Measurements from ENCODE around the gene GSN.

GSN gene

DNA sequence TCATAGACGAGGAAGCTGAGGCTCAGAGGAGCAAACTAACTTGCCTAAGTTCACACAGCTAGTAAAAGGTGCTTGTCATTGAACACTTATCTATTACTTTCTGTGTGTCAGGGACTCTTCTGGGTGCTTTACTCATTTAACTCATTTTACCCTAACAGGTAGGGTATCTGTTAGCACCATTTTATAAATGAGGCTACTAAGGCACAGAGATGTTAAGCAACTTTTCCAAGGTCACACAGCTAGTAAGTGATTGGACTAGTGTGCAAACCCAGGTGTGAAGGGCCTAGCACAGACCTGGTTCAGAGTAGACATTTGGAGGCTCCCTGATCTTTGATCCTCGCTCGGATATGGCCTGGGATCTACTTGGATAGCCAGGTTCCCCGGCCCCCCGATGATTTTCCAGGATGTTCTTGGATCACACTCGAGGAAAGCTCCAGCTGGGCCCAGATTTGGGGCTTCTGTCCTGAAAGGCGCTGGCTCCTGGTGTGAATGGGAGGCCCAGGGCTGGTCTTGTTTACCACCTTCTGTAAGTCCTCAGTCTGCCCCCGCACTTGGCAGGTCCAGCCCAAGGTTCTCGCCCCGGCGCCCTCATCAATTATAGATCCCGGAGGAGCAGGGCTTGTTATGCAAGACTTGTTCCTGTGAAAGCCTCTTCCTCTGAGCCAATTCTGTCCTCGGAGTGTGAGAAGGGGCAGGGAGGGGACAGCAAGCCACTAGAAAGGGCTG is 37.5 kb downstream of the GSN start:
- DNase-seq (ENCODE audit: low spot score) = no peak

DNA sequence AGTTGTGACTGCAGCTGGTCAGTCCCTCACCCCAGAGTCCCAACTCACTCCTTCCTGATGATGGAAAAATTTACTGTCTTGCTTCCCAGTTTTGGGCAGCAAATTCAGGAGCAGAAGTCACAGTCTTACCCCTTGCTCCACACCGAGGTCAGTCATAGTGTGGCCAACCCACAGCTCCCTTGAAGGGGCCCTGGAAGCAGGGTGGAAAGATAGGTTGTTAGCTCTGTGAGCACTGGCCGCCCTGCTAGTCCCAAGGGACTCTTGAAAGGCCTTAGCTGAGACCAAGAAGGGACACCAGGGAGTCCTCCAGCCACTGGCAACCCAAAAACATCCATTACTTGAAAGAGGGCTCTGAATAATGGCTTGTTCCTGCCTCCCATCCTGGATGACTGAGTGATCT is 40.0 kb downstream of the GSN start:
- H3K4me3 ChIP-seq = no peak overlapping the region
- TF ChIP-seq, protein P1, sequence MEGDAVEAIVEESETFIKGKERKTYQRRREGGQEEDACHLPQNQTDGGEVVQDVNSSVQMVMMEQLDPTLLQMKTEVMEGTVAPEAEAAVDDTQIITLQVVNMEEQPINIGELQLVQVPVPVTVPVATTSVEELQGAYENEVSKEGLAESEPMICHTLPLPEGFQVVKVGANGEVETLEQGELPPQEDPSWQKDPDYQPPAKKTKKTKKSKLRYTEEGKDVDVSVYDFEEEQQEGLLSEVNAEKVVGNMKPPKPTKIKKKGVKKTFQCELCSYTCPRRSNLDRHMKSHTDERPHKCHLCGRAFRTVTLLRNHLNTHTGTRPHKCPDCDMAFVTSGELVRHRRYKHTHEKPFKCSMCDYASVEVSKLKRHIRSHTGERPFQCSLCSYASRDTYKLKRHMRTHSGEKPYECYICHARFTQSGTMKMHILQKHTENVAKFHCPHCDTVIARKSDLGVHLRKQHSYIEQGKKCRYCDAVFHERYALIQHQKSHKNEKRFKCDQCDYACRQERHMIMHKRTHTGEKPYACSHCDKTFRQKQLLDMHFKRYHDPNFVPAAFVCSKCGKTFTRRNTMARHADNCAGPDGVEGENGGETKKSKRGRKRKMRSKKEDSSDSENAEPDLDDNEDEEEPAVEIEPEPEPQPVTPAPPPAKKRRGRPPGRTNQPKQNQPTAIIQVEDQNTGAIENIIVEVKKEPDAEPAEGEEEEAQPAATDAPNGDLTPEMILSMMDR (IDR thresholded peaks at IDR 0.05) = no peak
- DNase-seq (ENCODE audit: low spot score) = no peak
- peak overlapping the region in 1 of 2 donors; percentile 52 for H3K27ac ChIP-seq

More for the DNA sequence above, 37.5 kb downstream of the GSN start:
- peak overlapping the region; percentile 40 to 97 for H3K27ac ChIP-seq
- peak overlapping the region; percentile 75 for H3K4me3 ChIP-seq
- TF ChIP-seq, protein P1 (IDR thresholded peaks at IDR 0.05) = no peak

DNA sequence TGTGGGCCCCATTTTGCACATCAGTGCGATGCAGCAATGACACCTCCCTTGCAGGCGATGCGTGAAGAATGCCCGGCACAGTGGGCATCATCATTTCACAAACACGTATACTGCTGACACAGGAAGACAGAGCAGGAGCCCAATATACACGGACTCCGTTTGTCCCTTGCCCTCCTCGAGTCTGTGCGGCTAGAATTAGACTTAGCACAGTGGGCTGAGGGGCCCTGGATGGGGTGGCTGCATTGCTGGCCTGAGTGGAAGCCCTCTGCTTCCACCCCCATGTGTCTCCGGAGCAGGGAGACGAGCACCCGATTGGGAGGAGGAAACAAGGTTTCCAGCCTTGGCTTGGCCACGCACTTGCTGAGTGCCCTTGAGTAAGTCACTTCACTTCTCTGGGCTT is 40.8 kb downstream of the GSN start:
- H3K4me3 ChIP-seq = no peak overlapping the region
- no peak for DNase-seq (ENCODE audit: low spot score)
- H3K27ac ChIP-seq = peak overlapping the region in 1 of 2 donors; percentile 13
- TF ChIP-seq, protein P1 (IDR thresholded peaks at IDR 0.05) = no peak

DNA sequence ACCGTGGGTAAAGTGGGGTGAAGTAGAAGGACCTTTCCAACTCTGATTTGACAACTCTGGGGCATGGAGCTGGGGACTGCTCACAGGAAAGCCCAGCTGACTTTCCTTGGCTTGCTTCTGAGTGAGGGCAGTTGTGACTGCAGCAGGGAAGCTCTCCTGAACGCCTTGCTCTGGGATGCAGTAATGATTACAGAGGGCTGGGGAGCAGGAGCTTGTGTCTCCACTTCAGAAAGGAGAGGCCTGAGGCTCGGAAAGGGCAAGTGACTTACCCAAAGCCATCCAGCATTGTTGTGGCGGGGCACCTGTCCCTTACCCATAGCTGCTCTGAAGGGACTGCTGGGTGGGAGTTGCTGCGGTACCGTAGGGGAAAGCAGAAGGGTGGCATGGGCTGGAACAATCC is 41.2 kb downstream of the GSN start:
- no peak overlapping the region for H3K4me3 ChIP-seq
- peak overlapping the region in 1 of 2 donors; percentile 13 for H3K27ac ChIP-seq
- no peak for DNase-seq (ENCODE audit: low spot score)
- TF ChIP-seq, protein P1 (IDR thresholded peaks at IDR 0.05) = no peak

DNA sequence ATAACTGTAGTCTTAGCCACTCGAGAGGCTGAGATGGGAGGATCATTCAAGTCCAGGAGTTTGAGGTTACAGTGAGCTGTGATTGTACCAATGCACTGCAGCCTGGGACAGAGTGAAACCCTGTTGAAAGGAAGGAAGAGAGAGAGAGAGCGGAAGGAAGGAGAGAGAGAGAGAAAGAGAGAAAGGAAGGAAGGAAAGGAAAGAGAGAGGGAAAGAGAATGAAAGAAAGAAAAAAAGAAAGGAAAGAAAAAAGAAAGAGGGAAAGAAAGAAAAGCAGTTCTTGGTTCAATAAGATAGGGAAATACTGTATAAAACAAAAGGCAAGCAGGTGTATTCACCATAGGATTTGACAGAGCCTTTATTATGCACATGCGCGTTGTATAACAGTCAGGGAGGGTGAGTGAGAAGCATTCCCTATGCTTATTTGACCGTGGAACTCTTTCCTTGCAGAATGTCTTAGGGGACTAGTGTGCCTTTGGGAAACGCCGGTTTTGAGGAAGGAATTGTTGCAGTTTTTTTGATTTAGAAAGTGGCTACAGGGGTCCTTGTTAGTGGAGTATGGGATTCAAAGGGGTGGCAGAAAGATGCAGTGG is 42.0 kb downstream of the GSN start:
- no peak for DNase-seq (ENCODE audit: low spot score)
- Histone ChIP-seq H3K27ac (no peak overlapping the region), H3K4me3 (no peak overlapping the region)
- TF ChIP-seq, protein P1 (IDR thresholded peaks at IDR 0.05) = no peak

DNA sequence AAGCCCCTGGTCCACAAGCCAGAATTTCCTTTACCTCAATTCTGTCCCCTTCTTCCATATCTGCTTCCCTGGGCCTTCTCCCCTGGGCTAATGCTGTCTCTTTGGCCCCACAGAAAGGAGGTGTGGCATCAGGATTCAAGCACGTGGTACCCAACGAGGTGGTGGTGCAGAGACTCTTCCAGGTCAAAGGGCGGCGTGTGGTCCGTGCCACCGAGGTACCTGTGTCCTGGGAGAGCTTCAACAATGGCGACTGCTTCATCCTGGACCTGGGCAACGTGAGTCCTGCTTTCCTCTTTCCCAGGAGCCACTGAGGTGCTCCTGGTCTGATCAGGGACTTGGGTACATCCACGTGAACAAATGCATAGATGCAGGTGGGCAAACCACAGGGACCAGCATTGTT is 42.6 kb downstream of the GSN start:
- H3K4me3 ChIP-seq = no peak overlapping the region
- DNase-seq (ENCODE audit: low spot score) = no peak
- peak overlapping the region in 1 of 2 donors; percentile 9 for H3K27ac ChIP-seq
- TF ChIP-seq, protein P1 (IDR thresholded peaks at IDR 0.05) = no peak

DNA sequence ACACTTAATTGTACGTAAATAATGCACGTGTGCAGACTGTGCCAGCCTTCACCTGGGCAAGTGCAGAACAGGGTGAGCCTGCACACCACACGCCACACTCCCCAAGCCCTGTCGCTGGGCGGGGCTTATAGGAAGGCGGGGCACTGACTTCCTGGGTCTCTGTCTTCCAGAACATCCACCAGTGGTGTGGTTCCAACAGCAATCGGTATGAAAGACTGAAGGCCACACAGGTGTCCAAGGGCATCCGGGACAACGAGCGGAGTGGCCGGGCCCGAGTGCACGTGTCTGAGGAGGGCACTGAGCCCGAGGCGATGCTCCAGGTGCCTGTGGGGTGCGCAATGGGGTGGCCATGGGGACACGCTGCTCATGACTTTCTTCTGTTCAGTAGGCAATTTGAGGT is 44.2 kb downstream of the GSN start:
- TF ChIP-seq, protein P1 (IDR thresholded peaks at IDR 0.05) = no peak
- no peak for DNase-seq (ENCODE audit: low spot score)
- no peak overlapping the region for H3K27ac ChIP-seq
- H3K4me3 ChIP-seq = peak overlapping the region; percentile 4

All from coronary artery (tissue), 2 donors.